Measurements from ENCODE around the gene KIF5A.
"Not testable (repeated sequence)": the region's sequence is repeated elsewhere in the genome, so short reads cannot be mapped to it uniquely, and the experiment has no call there.

The KIF5A gene

GRCh38 chr12:57585156-57585555 is 35.3 kb downstream of the KIF5A start:
- no peak for DNase-seq

GRCh38 chr12:57586128-57586527 is 36.3 kb downstream of the KIF5A start:
- no peak for DNase-seq

GRCh38 chr12:57586832-57587429 is 37.1 kb downstream of the KIF5A start:
- DNase-seq: no peak

- DNase-seq: not testable (repeated sequence)
Observed at GRCh38 chr12:57588951-57589610, 39.2 kb downstream of the KIF5A start.

- DNase-seq: no peak
Observed at GRCh38 chr12:57590479-57590863, 40.6 kb downstream of the KIF5A start.

- DNase-seq: peak; percentile 82
Observed at GRCh38 chr12:57590864-57591781, 41.3 kb downstream of the KIF5A start, which contains the start of gene PIP4K2C. PIP4K2C (plus strand) TSS chr12:57591192; CDS start chr12:57591290, 98 bp downstream.

GRCh38 chr12:57591782-57592325 is 42.0 kb downstream of the KIF5A start:
- no peak for DNase-seq

- no peak for DNase-seq
Observed at GRCh38 chr12:57592551-57593165, 42.8 kb downstream of the KIF5A start.

GRCh38 chr12:57593187-57593586 is 43.3 kb downstream of the KIF5A start:
- no peak for DNase-seq

GRCh38 chr12:57600395-57600794 is 50.6 kb downstream of the KIF5A start:
- no peak for DNase-seq

- no peak for DNase-seq
Observed at GRCh38 chr12:57602544-57602943, 52.7 kb downstream of the KIF5A start.

GRCh38 chr12:57603324-57603723 is 53.5 kb downstream of the KIF5A start:
- DNase-seq: no peak

GRCh38 chr12:57603815-57604453 is 54.1 kb downstream of the KIF5A start:
- DNase-seq: no peak

GRCh38 chr12:57604454-57604991 is 54.7 kb downstream of the KIF5A start, which contains the start of gene DTX3:
DTX3 (plus strand) TSS chr12:57604824; CDS start chr12:57606518, 1,694 bp downstream.
- DNase-seq: peak; percentile 15

GRCh38 chr12:57604992-57605810 is 55.4 kb downstream of the KIF5A start:
- DNase-seq: no peak

GRCh38 chr12:57605811-57606311 is 56.0 kb downstream of the KIF5A start:
- DNase-seq: no peak

- no peak for DNase-seq
Observed at GRCh38 chr12:57606399-57606798, 56.6 kb downstream of the KIF5A start.

- DNase-seq: no peak
Observed at GRCh38 chr12:57606821-57607220, 57.0 kb downstream of the KIF5A start.

- DNase-seq: no peak
Observed at GRCh38 chr12:57607958-57608663, 58.3 kb downstream of the KIF5A start.
